Measurements from ENCODE around the gene NEK4.

DNA sequence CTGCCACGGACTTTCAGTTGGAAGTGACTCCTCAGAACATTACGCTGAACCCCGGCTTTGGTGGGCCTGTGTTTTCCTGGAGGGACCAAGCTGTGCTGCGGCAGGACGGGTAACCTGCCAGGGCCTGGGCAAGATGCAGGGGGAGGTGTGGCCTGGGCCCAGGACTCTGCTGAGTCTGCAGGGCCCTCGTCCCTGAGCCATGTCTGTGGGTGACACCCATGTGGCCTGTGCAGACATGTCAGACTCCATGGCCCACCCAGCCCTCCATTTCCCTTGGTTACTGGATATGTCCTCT is 19.0 kb upstream of the NEK4 start:
- TF ChIP-seq, protein P1, sequence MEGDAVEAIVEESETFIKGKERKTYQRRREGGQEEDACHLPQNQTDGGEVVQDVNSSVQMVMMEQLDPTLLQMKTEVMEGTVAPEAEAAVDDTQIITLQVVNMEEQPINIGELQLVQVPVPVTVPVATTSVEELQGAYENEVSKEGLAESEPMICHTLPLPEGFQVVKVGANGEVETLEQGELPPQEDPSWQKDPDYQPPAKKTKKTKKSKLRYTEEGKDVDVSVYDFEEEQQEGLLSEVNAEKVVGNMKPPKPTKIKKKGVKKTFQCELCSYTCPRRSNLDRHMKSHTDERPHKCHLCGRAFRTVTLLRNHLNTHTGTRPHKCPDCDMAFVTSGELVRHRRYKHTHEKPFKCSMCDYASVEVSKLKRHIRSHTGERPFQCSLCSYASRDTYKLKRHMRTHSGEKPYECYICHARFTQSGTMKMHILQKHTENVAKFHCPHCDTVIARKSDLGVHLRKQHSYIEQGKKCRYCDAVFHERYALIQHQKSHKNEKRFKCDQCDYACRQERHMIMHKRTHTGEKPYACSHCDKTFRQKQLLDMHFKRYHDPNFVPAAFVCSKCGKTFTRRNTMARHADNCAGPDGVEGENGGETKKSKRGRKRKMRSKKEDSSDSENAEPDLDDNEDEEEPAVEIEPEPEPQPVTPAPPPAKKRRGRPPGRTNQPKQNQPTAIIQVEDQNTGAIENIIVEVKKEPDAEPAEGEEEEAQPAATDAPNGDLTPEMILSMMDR (IDR thresholded peaks at IDR 0.05; ENCODE audit: insufficient read depth, low read length): no peak
- TF ChIP-seq POLR2AphosphoS5 (IDR thresholded peaks at IDR 0.05; ENCODE audit: low read depth) (no peak), GABPA (IDR thresholded peaks at IDR 0.05; ENCODE audit: low read depth) (no peak)
- TF ChIP-seq, protein P2, sequence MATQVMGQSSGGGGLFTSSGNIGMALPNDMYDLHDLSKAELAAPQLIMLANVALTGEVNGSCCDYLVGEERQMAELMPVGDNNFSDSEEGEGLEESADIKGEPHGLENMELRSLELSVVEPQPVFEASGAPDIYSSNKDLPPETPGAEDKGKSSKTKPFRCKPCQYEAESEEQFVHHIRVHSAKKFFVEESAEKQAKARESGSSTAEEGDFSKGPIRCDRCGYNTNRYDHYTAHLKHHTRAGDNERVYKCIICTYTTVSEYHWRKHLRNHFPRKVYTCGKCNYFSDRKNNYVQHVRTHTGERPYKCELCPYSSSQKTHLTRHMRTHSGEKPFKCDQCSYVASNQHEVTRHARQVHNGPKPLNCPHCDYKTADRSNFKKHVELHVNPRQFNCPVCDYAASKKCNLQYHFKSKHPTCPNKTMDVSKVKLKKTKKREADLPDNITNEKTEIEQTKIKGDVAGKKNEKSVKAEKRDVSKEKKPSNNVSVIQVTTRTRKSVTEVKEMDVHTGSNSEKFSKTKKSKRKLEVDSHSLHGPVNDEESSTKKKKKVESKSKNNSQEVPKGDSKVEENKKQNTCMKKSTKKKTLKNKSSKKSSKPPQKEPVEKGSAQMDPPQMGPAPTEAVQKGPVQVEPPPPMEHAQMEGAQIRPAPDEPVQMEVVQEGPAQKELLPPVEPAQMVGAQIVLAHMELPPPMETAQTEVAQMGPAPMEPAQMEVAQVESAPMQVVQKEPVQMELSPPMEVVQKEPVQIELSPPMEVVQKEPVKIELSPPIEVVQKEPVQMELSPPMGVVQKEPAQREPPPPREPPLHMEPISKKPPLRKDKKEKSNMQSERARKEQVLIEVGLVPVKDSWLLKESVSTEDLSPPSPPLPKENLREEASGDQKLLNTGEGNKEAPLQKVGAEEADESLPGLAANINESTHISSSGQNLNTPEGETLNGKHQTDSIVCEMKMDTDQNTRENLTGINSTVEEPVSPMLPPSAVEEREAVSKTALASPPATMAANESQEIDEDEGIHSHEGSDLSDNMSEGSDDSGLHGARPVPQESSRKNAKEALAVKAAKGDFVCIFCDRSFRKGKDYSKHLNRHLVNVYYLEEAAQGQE (IDR thresholded peaks at IDR 0.05; ENCODE audit: insufficient replicate concordance, low read depth): no peak

Data from HL-60 (cell line).